Endothelial cell of umbilical vein (primary cell): ENCODE measurements around the gene UBE2L6. TPM values are rescaled to one million over a fixed set of nuclear protein-coding genes. Genes with fewer than 3 reads are reported as not detected.

Experiments used
- BruUV-seq: library from RNA; stranded (reverse); fragments of 400-500 nt; replicated peaks from 2 replicates; lab custom pipeline; 2021; lab: Mats Ljungman, UMichigan
- CTCF ChIA-PET: fragments of 300-600, 350-600 bp; sonication (Branson Sonifier 250); formaldehyde crosslinking; loops from one replicate; lab custom pipeline; 2021; ENCODE audit warnings: antibody characterized with exemption, inconsistent platforms; lab: Charles Lee
- POLR2A ChIA-PET: fragments of 300-600, 350-600 bp; sonication (Branson Sonifier 250); formaldehyde crosslinking; loops from one replicate; lab custom pipeline; 2021; ENCODE audit warnings: antibody characterized with exemption, inconsistent platforms; lab: Charles Lee
- DNase-seq: peaks from one replicate; pipeline ENCODE4 v3.0.0-alpha.2; 2011; ENCODE audit warnings: low read depth, low spot score
- FAIRE-seq: peaks from 2 replicates; lab custom pipeline; 2011; peaks lifted over from hg19 to GRCh38; lab: Jason Lieb, UNC
- H2AFZ ChIP-seq: 2 replicates; pipeline ENCODE4 v1.6.0; 2012; ENCODE audit warnings: low read depth, low read length, control low read depth, inconsistent platforms
- H3K27ac ChIP-seq: 2 replicates; pipeline ENCODE4 v1.5.1; 2011; ENCODE audit warnings: low read depth, mild to moderate bottlenecking, control low read depth, low read length, moderate library complexity; ENCODE audit not compliant: insufficient read depth
- H3K27me3 ChIP-seq, 2 experiments: 2 replicates each; pipeline versions ENCODE4 v1.6.0 to v1.6.1; 2011; ENCODE audit warnings: low read length in 2 of 2, mixed read lengths in 1 of 2; ENCODE audit not compliant: control insufficient read depth in 2 of 2, insufficient read depth in 2 of 2
- H3K36me3 ChIP-seq, 2 experiments: 2 replicates in 1 of 2; 3 replicates in 1 of 2; pipeline ENCODE4 v1.5.1; 2011; ENCODE audit warnings: low read length in 2 of 2, mild to moderate bottlenecking in 1 of 2, moderate library complexity in 1 of 2; ENCODE audit not compliant: control insufficient read depth in 2 of 2, insufficient read depth in 2 of 2; ENCODE audit errors: extremely low read depth in 1 of 2
- H3K4me1 ChIP-seq: 3 replicates; pipeline ENCODE4 v1.5.1; 2011; ENCODE audit warnings: mild to moderate bottlenecking, low read length; ENCODE audit not compliant: control insufficient read depth, insufficient read depth; ENCODE audit errors: extremely low read depth
- H3K4me2 ChIP-seq: 2 replicates; pipeline ENCODE4 v1.6.1; 2011; ENCODE audit warnings: low read length, control low read depth, mixed read lengths; ENCODE audit not compliant: insufficient read depth
- H3K4me3 ChIP-seq, 3 experiments: fragments of 200-600 bp in 1 of 3; sonication (generic), shearing (Covaris generic) in 1 of 3; replicated peaks in 1 of 3; 2 replicates each; pipeline ENCODE4 v1.5.1; 2011 to 2016; ENCODE audit warnings: control low read depth in 3 of 3, low read length in 3 of 3, mild to moderate bottlenecking in 2 of 3, inconsistent platforms in 1 of 3, low read depth in 1 of 3, moderate library complexity in 1 of 3; ENCODE audit not compliant: insufficient read depth in 1 of 3
- H3K79me2 ChIP-seq: 2 replicates; pipeline ENCODE4 v1.6.0; 2012; ENCODE audit warnings: low read length, inconsistent platforms; ENCODE audit not compliant: control insufficient read depth, insufficient read depth
- H3K9ac ChIP-seq: replicated peaks from 2 replicates; pipeline ENCODE3; 2011; ENCODE audit warnings: low read length, control low read depth; ENCODE audit not compliant: insufficient read depth; ENCODE audit errors: extremely low read depth
- H3K9me1 ChIP-seq: replicated peaks from 3 replicates; pipeline ENCODE4 v1.6.0; 2011; ENCODE audit warnings: mild to moderate bottlenecking, low read length; ENCODE audit not compliant: control insufficient read depth, insufficient read depth; ENCODE audit errors: extremely low read depth
- H3K9me3 ChIP-seq: replicated peaks from 2 replicates; pipeline ENCODE4 v1.5.1; 2012; ENCODE audit warnings: low read length, inconsistent platforms; ENCODE audit not compliant: control insufficient read depth, insufficient read depth
- H4K20me1 ChIP-seq: replicated peaks from 2 replicates; pipeline ENCODE3; 2011; ENCODE audit warnings: mild to moderate bottlenecking, low read length; ENCODE audit not compliant: control insufficient read depth, insufficient read depth; ENCODE audit errors: extremely low read depth
- CTCF ChIP-seq, 2 donors: IDR thresholded peaks; 1 replicate in 1 of 2; 2 replicates in 1 of 2; pipeline ENCODE4 v1.5.1; 2011; ENCODE audit warnings: low read length in 2 of 2, mild to moderate bottlenecking in 2 of 2, moderate library complexity in 2 of 2, control low read depth in 1 of 2, inconsistent platforms in 1 of 2, low read depth in 1 of 2; ENCODE audit not compliant: insufficient read depth in 1 of 2; ENCODE audit errors: extremely low read depth in 1 of 2
- EZH2 ChIP-seq: IDR thresholded peaks from 2 replicates; pipeline ENCODE4 v1.6.1; 2012; ENCODE audit warnings: borderline replicate concordance, low read depth, mild to moderate bottlenecking, moderate library complexity, low read length, inconsistent platforms; ENCODE audit not compliant: severe bottlenecking
- FOS ChIP-seq: IDR thresholded peaks from 2 replicates; pipeline ENCODE4 v1.6.1; 2011; ENCODE audit warnings: mild to moderate bottlenecking, low read length, moderate library complexity, borderline replicate concordance; ENCODE audit not compliant: insufficient read depth
- GATA2 ChIP-seq: IDR thresholded peaks from 2 replicates; pipeline ENCODE4 v1.7.0; 2011; ENCODE audit warnings: low read depth, mild to moderate bottlenecking, moderate library complexity, mixed read lengths, low read length; ENCODE audit not compliant: insufficient read length, insufficient read depth
- JUN ChIP-seq: IDR thresholded peaks from 2 replicates; pipeline ENCODE4 v1.6.1; 2011; ENCODE audit warnings: borderline replicate concordance, low read depth; ENCODE audit not compliant: insufficient read length, insufficient read depth
- MAX ChIP-seq: IDR thresholded peaks from 2 replicates; pipeline ENCODE4 v1.6.1; 2011; ENCODE audit not compliant: insufficient read depth, insufficient read length
- MYC ChIP-seq: IDR thresholded peaks from one replicate; pipeline ENCODE4 v1.6.1; 2011; ENCODE audit warnings: mild to moderate bottlenecking, low read depth, low read length
- POLR2A ChIP-seq: IDR thresholded peaks from 2 replicates; pipeline ENCODE4 v1.6.1; 2012; ENCODE audit warnings: low read depth, mild to moderate bottlenecking, control low read depth, low read length
- POLR2AphosphoS5 ChIP-seq: IDR thresholded peaks from 2 replicates; pipeline ENCODE4 v1.6.1; 2012; ENCODE audit warnings: low read depth, mild to moderate bottlenecking, control low read depth, low read length, moderate library complexity; ENCODE audit not compliant: insufficient read depth
- dilution Hi-C: fragments of 300-500 bp; cut with MboI; formaldehyde crosslinking; loops from one replicate; pipeline ENCODE4 v1.15.0; 2019; ENCODE audit warnings: low sequenced_read_pairs; ENCODE audit not compliant: extremely low pct_ligation_motif_present
- intact Hi-C: fragments of 100-400 bp; cut with micrococcal nuclease; formaldehyde crosslinking; loops from one replicate; pipeline ENCODE4 v1.10.0; 2022
- polyA plus RNA-seq, 4 experiments: library from polyadenylated mRNA; depleted of rRNA in 3 of 4; stranded (reverse) in 3 of 4; unstranded in 1 of 4; fragments of >200 nt; gene quantifications; 2 replicates each; pipeline versions ENCODE4 v1.2.1 to v1.2.3, GENCODE V29; 2011 to 2012; ENCODE audit warnings: missing spikeins in 1 of 4
- total RNA-seq: library from RNA; stranded (reverse); gene quantifications from 2 replicates; pipeline ENCODE4 v1.2.3, GENCODE V29; 2021

Gene UBE2L6
- total and polyA plus RNA-seq, 2 donors (not counting 3 experiments of a cell fraction or from before 2014, with no cell fraction given): 22.3 to 25.2 TPM

- peak overlapping the region; percentile 67 for H2AFZ ChIP-seq
- peaks cover 2 to 6% of the 10 kb centered on the region in 2 experiments for H3K36me3 ChIP-seq
- no peak for TF ChIP-seq MYC
- TF ChIP-seq FOS: no peak
- no peak for TF ChIP-seq MAX
- TF ChIP-seq EZH2: no peak
- TF ChIP-seq POLR2A: no peak
- TF ChIP-seq POLR2AphosphoS5: no peak
- TF ChIP-seq CTCF (IDR thresholded peaks at IDR 0.05; ENCODE audit: extremely low read depth in 1 of 2, insufficient read depth in 1 of 2, low read depth in 1 of 2, low read length in 2 of 2): no peak
- no peak for TF ChIP-seq JUN
- TF ChIP-seq GATA2: no peak
- TSS peak; percentile 79 for BruUV-seq
- H3K4me3 ChIP-seq: peak overlapping the region; percentile 53 to 74 (median 69)
- POLR2A ChIA-PET: interaction anchor here (1.5 kb wide), 1 partner anchor 111 kb away, joined by 3 read pairs; no protein-coding TSS in a partner anchor
- intact Hi-C loops (loop anchor here (1.0 kb wide), 3 partner anchors 36 to 127 kb away; partner anchors contain the start of gene CLP1), dilution Hi-C loops (no loop called here)
- DNase-seq (no peak), FAIRE-seq (no peak)
- no peaks in the 10 kb centered on the region for H3K27me3 ChIP-seq
- H3K9me3 ChIP-seq: no peaks in the 10 kb centered on the region
- no peaks in the 10 kb centered on the region for H4K20me1 ChIP-seq
- peak overlapping the region; percentile 48 for H3K27ac ChIP-seq
- H3K9ac ChIP-seq: peak overlapping the region; percentile 69
- H3K79me2 ChIP-seq: peaks cover 18% of the 10 kb centered on the region
- CTCF ChIA-PET: interaction anchor here (1.0 to 10.9 kb wide), 6 partner anchors 14 to 184 kb away, joined by 3 to 316 read pairs (median 42); partner anchors contain the start of genes RTN4RL2 and SLC43A1
- H3K4me1 ChIP-seq: peaks cover 21% of the 10 kb centered on the region
- H3K4me2 ChIP-seq: peak overlapping the region; percentile 96
- H3K9me1 ChIP-seq: no peaks in the 10 kb centered on the region
Observed at GRCh38 chr11:57530215-57530595, 37.3 kb downstream of the UBE2L6 start.
